CD4-positive, alpha-beta memory T cell (primary cell): Measurements from ENCODE around the gene OR4D1. TPM values are rescaled to one million over a fixed set of nuclear protein-coding genes. Genes with fewer than 3 reads are reported as not detected.

Experiments used
- CTCF ChIA-PET: fragments of 350-600 bp; sonication (Branson Sonifier 250); formaldehyde crosslinking; loops from one replicate; lab custom pipeline; 2021; ENCODE audit warnings: inconsistent platforms; ENCODE audit not compliant: partially characterized antibody; lab: Charles Lee
- POLR2A ChIA-PET: fragments of 350-600 bp; sonication (Branson Sonifier 250); formaldehyde crosslinking; loops from one replicate; lab custom pipeline; 2021; ENCODE audit not compliant: partially characterized antibody; lab: Charles Lee
- DNase-seq, 5 donors: peaks; one replicate each; pipeline versions ENCODE4 v3.0.0 to v3.0.0-alpha.2; 2020 to 2022; ENCODE audit warnings: mixed read lengths in 1 of 5
- H3K27ac ChIP-seq: one replicate; pipeline ENCODE4 v1.7.0; 2013; ENCODE audit warnings: low read depth, low read length
- H3K27me3 ChIP-seq: 2 replicates; pipeline ENCODE4 v1.7.0; 2013; ENCODE audit warnings: mild to moderate bottlenecking, low read length, moderate library complexity; ENCODE audit not compliant: insufficient read depth
- H3K36me3 ChIP-seq: 2 replicates; pipeline ENCODE4 v1.7.0; 2013; ENCODE audit warnings: mild to moderate bottlenecking, low read length, moderate library complexity; ENCODE audit not compliant: insufficient read depth
- H3K4me1 ChIP-seq: 2 replicates; pipeline ENCODE4 v1.7.0; 2013; ENCODE audit warnings: mild to moderate bottlenecking, low read length, moderate library complexity; ENCODE audit not compliant: insufficient read depth
- H3K4me3 ChIP-seq, 2 donors: one replicate each; pipeline ENCODE4 v1.7.0; 2013; ENCODE audit warnings: low read length in 2 of 2, mild to moderate bottlenecking in 1 of 2
- H3K9me3 ChIP-seq, 2 donors: one replicate each; pipeline ENCODE4 v1.7.0; 2013; ENCODE audit warnings: low read length in 2 of 2, control low read depth in 1 of 2; ENCODE audit not compliant: control insufficient read depth in 1 of 2
- H3K27ac Mint-ChIP-seq, 7 donors: one replicate each; pipeline ENCODE4 v1.8.0; 2020 to 2021; ENCODE audit warnings: mixed read lengths in 7 of 7, mild to moderate bottlenecking in 6 of 7, inconsistent platforms in 3 of 7, moderate library complexity in 3 of 7
- H3K27me3 Mint-ChIP-seq, 2 donors: one replicate each; pipeline ENCODE4 v1.8.0; 2020 to 2021; ENCODE audit warnings: mixed read lengths in 2 of 2
- H3K36me3 Mint-ChIP-seq, 2 donors: one replicate each; pipeline ENCODE4 v1.8.0; 2020 to 2021; ENCODE audit warnings: mixed read lengths in 2 of 2, inconsistent platforms in 1 of 2, mild to moderate bottlenecking in 1 of 2
- H3K4me1 Mint-ChIP-seq, 4 donors: one replicate each; pipeline ENCODE4 v1.8.0; 2020 to 2021; ENCODE audit warnings: mixed read lengths in 4 of 4, mild to moderate bottlenecking in 1 of 4
- H3K4me3 Mint-ChIP-seq, 8 donors: one replicate each; pipeline ENCODE4 v1.8.0; 2020 to 2021; ENCODE audit warnings: mixed read lengths in 8 of 8, mild to moderate bottlenecking in 7 of 8, moderate library complexity in 6 of 8, inconsistent platforms in 3 of 8
- H3K9me3 Mint-ChIP-seq, 8 donors: one replicate each; pipeline ENCODE4 v1.8.0; 2020 to 2021; ENCODE audit warnings: mixed read lengths in 8 of 8, mild to moderate bottlenecking in 5 of 8, inconsistent platforms in 3 of 8, moderate library complexity in 1 of 8
- intact Hi-C: fragments of 100-400 bp; cut with micrococcal nuclease; formaldehyde crosslinking; loops from one replicate; pipeline ENCODE4 v1.15.1; 2023
- polyA plus RNA-seq, 2 donors: library from polyadenylated mRNA; unstranded; fragments of 300-500 nt; fragmentation: Illumina TruSeq; gene quantifications; one replicate each; pipeline ENCODE4 v1.2.3, GENCODE V29; 2021
- total RNA-seq, 2 experiments: library from RNA; stranded (reverse); gene quantifications; one replicate each; pipeline ENCODE4 v1.2.3, GENCODE V29; 2021

Gene OR4D1
- total and polyA plus RNA-seq, 4 experiments from 2014 or later: 1.9 to 2.2 (median 2.0) TPM

GRCh38 chr17:58176200-58176599 lies 28.0 kb downstream of the OR4D1 start:
- Mint-ChIP-seq H3K36me3 (no peaks in the 10 kb centered on the region), H3K4me3 (no peak overlapping the region), H3K27me3 (peaks cover 2 to 6% of the 10 kb centered on the region in 2 donors), H3K4me1 (peaks cover 14 to 15% (median 15%) of the 10 kb centered on the region in 4 donors), H3K27ac (no peak overlapping the region), H3K9me3 (no peaks in the 10 kb centered on the region)
- CTCF ChIA-PET: interaction anchor here (1.3 to 3.1 kb wide), 4 partner anchors 19 to 54 kb away, joined by 4 to 31 read pairs (median 4); no protein-coding TSS in a partner anchor
- Histone ChIP-seq H3K9me3 (no peaks in the 10 kb centered on the region), H3K4me3 (no peak overlapping the region), H3K27ac (no peak overlapping the region), H3K27me3 (no peaks in the 10 kb centered on the region), H3K36me3 (no peaks in the 10 kb centered on the region), H3K4me1 (peaks cover 16% of the 10 kb centered on the region)
- intact Hi-C loops: no loop called here
- POLR2A ChIA-PET: interaction anchor here (0.6 kb wide), 1 partner anchor 54 kb away, joined by 3 read pairs; no protein-coding TSS in a partner anchor
- no peak for DNase-seq

GRCh38 chr17:58181796-58182195 lies 33.6 kb downstream of the OR4D1 start:
- DNase-seq: no peak
- Mint-ChIP-seq H3K36me3 (no peaks in the 10 kb centered on the region), H3K4me3 (no peak overlapping the region), H3K27ac (no peak overlapping the region), H3K27me3 (peaks cover 5 to 6% of the 10 kb centered on the region in 2 donors), H3K4me1 (peaks cover 2 to 6% (median 4%) of the 10 kb centered on the region in 4 donors), H3K9me3 (peaks cover 0 to 1% (median 0%) of the 10 kb centered on the region in 8 donors)
- Histone ChIP-seq H3K4me1 (peaks cover 3% of the 10 kb centered on the region), H3K9me3 (no peaks in the 10 kb centered on the region), H3K36me3 (no peaks in the 10 kb centered on the region), H3K4me3 (no peak overlapping the region), H3K27me3 (no peaks in the 10 kb centered on the region), H3K27ac (no peak overlapping the region)
- ChIA-PET POLR2A (no interaction called here), CTCF (interaction anchor here (0.8 to 1.9 kb wide), 3 partner anchors 9 to 157 kb away, joined by 3 to 8 read pairs (median 6); no protein-coding TSS in a partner anchor)
- intact Hi-C loops: no loop called here

GRCh38 chr17:58183514-58183913 lies 35.3 kb downstream of the OR4D1 start:
- Histone ChIP-seq H3K27me3 (no peaks in the 10 kb centered on the region), H3K4me1 (peaks cover 3% of the 10 kb centered on the region), H3K27ac (no peak overlapping the region), H3K36me3 (no peaks in the 10 kb centered on the region), H3K9me3 (no peaks in the 10 kb centered on the region), H3K4me3 (no peak overlapping the region)
- peaks cover 2 to 6% (median 4%) of the 10 kb centered on the region in 4 donors for H3K4me1 Mint-ChIP-seq
- H3K27ac Mint-ChIP-seq: no peak overlapping the region
- ChIA-PET CTCF (interaction anchor here (1.9 kb wide), 1 partner anchor 10 kb away, joined by 6 read pairs; no protein-coding TSS in a partner anchor), POLR2A (no interaction called here)
- H3K9me3 Mint-ChIP-seq: peaks cover 0 to 1% (median 0%) of the 10 kb centered on the region in 8 donors
- no peak overlapping the region for H3K4me3 Mint-ChIP-seq
- H3K36me3 Mint-ChIP-seq: no peaks in the 10 kb centered on the region
- peaks cover 5 to 6% of the 10 kb centered on the region in 2 donors for H3K27me3 Mint-ChIP-seq
- intact Hi-C loops: no loop called here
- DNase-seq: no peak

- Histone ChIP-seq H3K9me3 (no peaks in the 10 kb centered on the region), H3K27me3 (no peaks in the 10 kb centered on the region), H3K4me3 (no peak overlapping the region), H3K4me1 (peaks cover 3% of the 10 kb centered on the region), H3K27ac (no peak overlapping the region), H3K36me3 (no peaks in the 10 kb centered on the region)
- Mint-ChIP-seq H3K36me3 (no peaks in the 10 kb centered on the region), H3K4me3 (no peak overlapping the region), H3K4me1 (peaks cover 2 to 6% (median 4%) of the 10 kb centered on the region in 4 donors), H3K9me3 (peaks cover 0 to 1% (median 0%) of the 10 kb centered on the region in 8 donors), H3K27me3 (peaks cover 2 to 5% of the 10 kb centered on the region in 2 donors), H3K27ac (peak overlapping the region in 1 of 7 donors; percentile 56)
- CTCF ChIA-PET: interaction anchor here (1.7 to 1.9 kb wide), 2 partner anchors 11 to 12 kb away, joined by 6 to 8 read pairs; no protein-coding TSS in a partner anchor
- intact Hi-C loops: no loop called here
- POLR2A ChIA-PET: no interaction called here
- DNase-seq: no peak
These were observed 36.3 kb downstream of the OR4D1 start for GRCh38 chr17:58184308-58184985.

- peak overlapping the region in 1 of 7 donors; percentile 56 for H3K27ac Mint-ChIP-seq
- DNase-seq: no peak
- CTCF ChIA-PET: interaction anchor here (0.6 to 1.7 kb wide), 6 partner anchors 9 to 334 kb away, joined by 3 to 8 read pairs (median 4); no protein-coding TSS in a partner anchor
- H3K4me1 ChIP-seq: peaks cover 3% of the 10 kb centered on the region
- intact Hi-C loops: no loop called here
- H3K4me3 Mint-ChIP-seq: no peak overlapping the region
- H3K36me3 ChIP-seq: no peaks in the 10 kb centered on the region
- H3K36me3 Mint-ChIP-seq: no peaks in the 10 kb centered on the region
- POLR2A ChIA-PET: no interaction called here
- H3K9me3 Mint-ChIP-seq: peaks cover 0 to 1% (median 0%) of the 10 kb centered on the region in 8 donors
- H3K27me3 ChIP-seq: peaks cover 2% of the 10 kb centered on the region
- peaks cover 2 to 6% (median 4%) of the 10 kb centered on the region in 4 donors for H3K4me1 Mint-ChIP-seq
- H3K27ac ChIP-seq: no peak overlapping the region
- H3K4me3 ChIP-seq: no peak overlapping the region
- H3K9me3 ChIP-seq: no peaks in the 10 kb centered on the region
- H3K27me3 Mint-ChIP-seq: peaks cover 2 to 5% of the 10 kb centered on the region in 2 donors
These were observed 37.0 kb downstream of the OR4D1 start for GRCh38 chr17:58184986-58185761.

GRCh38 chr17:58186591-58186990 lies 38.4 kb downstream of the OR4D1 start:
- Histone ChIP-seq H3K36me3 (no peaks in the 10 kb centered on the region), H3K4me3 (no peak overlapping the region), H3K4me1 (peaks cover 3% of the 10 kb centered on the region), H3K9me3 (no peaks in the 10 kb centered on the region), H3K27ac (no peak overlapping the region), H3K27me3 (peaks cover 4% of the 10 kb centered on the region)
- H3K4me3 Mint-ChIP-seq: no peak overlapping the region
- H3K4me1 Mint-ChIP-seq: peaks cover 2 to 6% (median 4%) of the 10 kb centered on the region in 4 donors
- H3K9me3 Mint-ChIP-seq: peaks cover 0 to 1% (median 0%) of the 10 kb centered on the region in 8 donors
- CTCF ChIA-PET: no interaction called here
- POLR2A ChIA-PET: no interaction called here
- H3K27ac Mint-ChIP-seq: no peak overlapping the region
- H3K27me3 Mint-ChIP-seq: peaks cover 2 to 12% of the 10 kb centered on the region in 2 donors
- no peak for DNase-seq
- no peaks in the 10 kb centered on the region for H3K36me3 Mint-ChIP-seq
- intact Hi-C loops: no loop called here

- Mint-ChIP-seq H3K4me1 (peaks cover 2 to 6% (median 4%) of the 10 kb centered on the region in 4 donors), H3K27ac (no peak overlapping the region), H3K27me3 (peaks cover 2 to 12% of the 10 kb centered on the region in 2 donors), H3K4me3 (no peak overlapping the region), H3K36me3 (no peaks in the 10 kb centered on the region), H3K9me3 (peaks cover 0 to 1% (median 0%) of the 10 kb centered on the region in 8 donors)
- no peak for DNase-seq
- no peaks in the 10 kb centered on the region for H3K36me3 ChIP-seq
- no peak overlapping the region for H3K4me3 ChIP-seq
- CTCF ChIA-PET: no interaction called here
- no peak overlapping the region for H3K27ac ChIP-seq
- POLR2A ChIA-PET: no interaction called here
- intact Hi-C loops: no loop called here
- H3K9me3 ChIP-seq: no peaks in the 10 kb centered on the region
- H3K4me1 ChIP-seq: peaks cover 3% of the 10 kb centered on the region
- peaks cover 4% of the 10 kb centered on the region for H3K27me3 ChIP-seq
These were observed 38.9 kb downstream of the OR4D1 start for GRCh38 chr17:58187063-58187462.
